GM12878 (cell line): ENCODE measurements around the gene CHST8. TPM values are rescaled to one million over a fixed set of nuclear protein-coding genes. Genes with fewer than 3 reads are reported as not detected.

Source experiments
- ATAC-seq: fragments of 200-7000 bp; cut with Tn5 transposase; 3 replicates; pipeline ENCODE4 v1.9.1; 2020; ENCODE audit warnings: mild to moderate bottlenecking, moderate library complexity
- BruUV-seq: library from RNA; stranded (reverse); fragments of 400-500 nt; replicated peaks from 2 replicates; lab custom pipeline; 2021; lab: Mats Ljungman, UMichigan
- CTCF ChIA-PET: fragments of 300-600 bp; sonication (Branson Sonifier 250); formaldehyde crosslinking; extraction: SDS; loops from one replicate; lab custom pipeline; 2021; ENCODE audit warnings: inconsistent platforms; lab: Yijun Ruan, JAX
- POLR2A ChIA-PET: fragments of 350-600 bp; formaldehyde crosslinking; extraction: SDS; loops from one replicate; lab custom pipeline; 2021; ENCODE audit warnings: inconsistent platforms; lab: Charles Lee
- RAD21 ChIA-PET: fragments of 300-600 bp; sonication (Branson Sonifier 250); formaldehyde crosslinking; loops from one replicate; lab custom pipeline; 2023; ENCODE audit warnings: antibody characterized with exemption; ENCODE audit not compliant: unreplicated experiment; lab: Charles Lee
- SMC1A ChIA-PET: fragments of 300-600 bp; sonication (Branson Sonifier 250); formaldehyde crosslinking; loops from one replicate; lab custom pipeline; 2023; ENCODE audit not compliant: unreplicated experiment, uncharacterized antibody; lab: Charles Lee
- DNase-seq: peaks from one replicate; pipeline ENCODE4 v3.0.0-alpha.2; 2011; ENCODE audit warnings: low read depth, low spot score
- FAIRE-seq: peaks from 3 replicates; lab custom pipeline; 2011; peaks lifted over from hg19 to GRCh38; lab: Jason Lieb, UNC
- H2AFZ ChIP-seq: 2 replicates; pipeline ENCODE4 v1.6.0; 2011; ENCODE audit warnings: low read depth, low read length, control low read depth; ENCODE audit not compliant: control insufficient read depth
- H3K27ac ChIP-seq: 2 replicates; pipeline ENCODE4 v1.5.1; 2011; ENCODE audit warnings: control low read depth; ENCODE audit not compliant: control insufficient read depth, insufficient read depth
- H3K27me3 ChIP-seq, 2 experiments: replicated peaks in 1 of 2; 2 replicates each; pipeline versions ENCODE4 v1.6.0 to v1.6.1; 2011; ENCODE audit warnings: low read length in 1 of 2; ENCODE audit not compliant: control insufficient read depth in 2 of 2, insufficient read depth in 2 of 2
- H3K36me3 ChIP-seq, 2 experiments: 2 replicates each; pipeline ENCODE4 v1.5.1; 2011; ENCODE audit warnings: low read length in 1 of 2; ENCODE audit not compliant: control insufficient read depth in 2 of 2, insufficient read depth in 2 of 2
- H3K4me1 ChIP-seq: 2 replicates; pipeline ENCODE4 v1.6.1; 2011; ENCODE audit warnings: mild to moderate bottlenecking, low read length, moderate library complexity, mixed read lengths; ENCODE audit not compliant: control insufficient read depth, insufficient read depth
- H3K4me2 ChIP-seq: 2 replicates; pipeline ENCODE4 v1.6.0; 2011; ENCODE audit warnings: control low read depth; ENCODE audit not compliant: control insufficient read depth, insufficient read depth
- H3K4me3 ChIP-seq: fragments of 200-600 bp; sonication (generic); 2 replicates; pipeline ENCODE4 v1.5.1; 2016
- H3K79me2 ChIP-seq: 2 replicates; pipeline ENCODE4 v1.6.0; 2011; ENCODE audit warnings: low read length; ENCODE audit not compliant: control insufficient read depth, insufficient read depth
- H3K9ac ChIP-seq: 2 replicates; pipeline ENCODE4 v1.8.0; 2011; ENCODE audit warnings: low read length, control low read depth, mixed read lengths; ENCODE audit not compliant: control insufficient read depth, insufficient read depth
- H3K9me3 ChIP-seq: replicated peaks from 3 replicates; pipeline ENCODE4 v1.5.1; 2011; ENCODE audit warnings: mild to moderate bottlenecking, low read length; ENCODE audit not compliant: control insufficient read depth, insufficient read depth
- H4K20me1 ChIP-seq: 2 replicates; pipeline ENCODE4 v1.6.0; 2011; ENCODE audit not compliant: control insufficient read depth, insufficient read depth
- ASH2L ChIP-seq: fragments of 300-600, 200-600 bp; sonication (generic); IDR thresholded peaks from 2 replicates; pipeline ENCODE4 v1.6.1; 2017; ENCODE audit warnings: low read depth, mild to moderate bottlenecking, borderline replicate concordance
- CBX5 ChIP-seq: sonication (generic); IDR thresholded peaks from 2 replicates; pipeline ENCODE4 v1.6.1; 2016; ENCODE audit warnings: low read depth, moderate library complexity, mild to moderate bottlenecking, inconsistent platforms
- FOS ChIP-seq: IDR thresholded peaks from 3 replicates; pipeline ENCODE4 v1.6.1; 2011; ENCODE audit warnings: borderline replicate concordance; ENCODE audit not compliant: insufficient read length; ENCODE audit errors: extremely low read depth
- KLF5 ChIP-seq: fragments of 450-650 bp; IDR thresholded peaks from 2 replicates; pipeline ENCODE4 v1.6.1; 2014; ENCODE audit warnings: mild to moderate bottlenecking; ENCODE audit not compliant: partially characterized antibody
- POU2F2 ChIP-seq: IDR thresholded peaks from 3 replicates; pipeline ENCODE4 v1.6.1; 2011; ENCODE audit warnings: low read depth, mild to moderate bottlenecking, low read length, borderline replicate concordance
- SIX5 ChIP-seq: IDR thresholded peaks from 2 replicates; pipeline ENCODE4 v1.6.1; 2011; ENCODE audit warnings: mild to moderate bottlenecking, low read depth, low read length, moderate library complexity; ENCODE audit not compliant: severe bottlenecking
- SMAD1 ChIP-seq: fragments of 450-650 bp; IDR thresholded peaks from 2 replicates; pipeline ENCODE4 v1.6.1; 2018; ENCODE audit warnings: mild to moderate bottlenecking, low read depth; ENCODE audit not compliant: partially characterized antibody
- TCF12 ChIP-seq: IDR thresholded peaks from 2 replicates; pipeline ENCODE4 v1.6.1; 2011; ENCODE audit warnings: low read depth, mild to moderate bottlenecking, low read length
- WRNIP1 ChIP-seq: IDR thresholded peaks from 2 replicates; pipeline ENCODE4 v1.6.1; 2011; ENCODE audit warnings: low read depth, low read length, improper control_type of control experiment, borderline replicate concordance
- ZNF24 ChIP-seq: fragments of 450-650 bp; IDR thresholded peaks from 2 replicates; pipeline ENCODE4 v1.6.1; 2017; ENCODE audit warnings: antibody characterized with exemption, mild to moderate bottlenecking
- WGBS: methylation state at CpG from one replicate; pipeline ENCODE4 v1.1.6; 2016; ENCODE audit warnings: low lambda C conversion rate; ENCODE audit not compliant: insufficient replicate concordance, insufficient coverage; ENCODE audit errors: missing lambda C conversion rate; 5-methylcytosine and 5-hydroxymethylcytosine counted together
- in situ Hi-C: fragments of 300-500 bp; cut with MboI; formaldehyde crosslinking; loops from 9 replicates; pipeline ENCODE4 v1.14.3; 2018; ENCODE audit warnings: mixed read lengths
- intact Hi-C: fragments of 100-400 bp; cut with micrococcal nuclease; formaldehyde crosslinking; loops from one replicate; pipeline ENCODE4 v1.14.2; 2022; ENCODE audit not compliant: unreplicated experiment
- polyA plus RNA-seq, 11 experiments: library from polyadenylated mRNA; depleted of rRNA in 4 of 11; unstranded in 6 of 11; stranded (reverse) in 5 of 11; fragments of >200 nt; fragmentation: Nextera tagmentation in 4 of 11; fragmentation: Illumina TruSeq in 1 of 11; extraction: Ambion mirVana in 4 of 11; extraction: Trizol in 1 of 11; gene quantifications; 1 replicate in 1 of 11; 2 replicates in 10 of 11; pipeline versions ENCODE4 v1.2.1 to v1.2.3, GENCODE V29; 2011 to 2016; ENCODE audit warnings: inconsistent platforms in 2 of 11, missing spikeins in 2 of 11, low read depth in 1 of 11
- total RNA-seq, 4 experiments: library from RNA; depleted of rRNA in 3 of 4; stranded (reverse); fragments of >200 nt in 3 of 4; fragmentation: Illumina TruSeq in 1 of 4; extraction: Trizol in 1 of 4; gene quantifications; 2 replicates each; pipeline versions ENCODE4 v1.2.1 to v1.2.3, GENCODE V29; 2013 to 2021
- TF ChIP-seq, protein P1 (sequence below): IDR thresholded peaks from 2 replicates; pipeline ENCODE4 v1.6.1; 2011; ENCODE audit warnings: mild to moderate bottlenecking, low read depth, low read length, moderate library complexity; ENCODE audit not compliant: insufficient replicate concordance

The CHST8 gene
- total and polyA plus RNA-seq, 10 of the 15 experiments (the other 5 are each of a cell fraction or from before 2014, with no cell fraction given): 0.06 TPM; not detected in 9

DNA sequence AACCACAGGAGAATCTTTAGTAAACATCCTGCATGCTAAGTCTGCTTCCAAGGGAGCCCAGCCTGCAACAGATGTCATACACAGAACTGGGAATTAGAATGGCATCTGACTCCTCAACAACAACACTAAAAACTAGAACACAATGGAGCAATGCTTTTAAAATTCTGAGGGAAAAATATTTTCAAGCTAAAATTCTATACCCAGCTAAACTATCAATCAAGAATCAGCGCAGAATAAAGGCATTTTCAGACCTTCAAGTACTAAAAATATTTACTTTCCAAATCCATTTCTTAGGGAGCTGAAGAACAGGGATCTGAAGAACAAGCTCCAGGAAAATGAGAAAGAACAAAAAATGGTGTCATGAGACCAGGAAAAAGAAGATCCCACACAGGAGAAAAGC, 46.9 kb upstream of the CHST8 start:
- Histone ChIP-seq H3K36me3 (no peaks in the 10 kb centered on the region), H3K27me3 (no peaks in the 10 kb centered on the region), H2AFZ (no peak overlapping the region), H4K20me1 (no peaks in the 10 kb centered on the region), H3K4me1 (no peaks in the 10 kb centered on the region), H3K4me2 (no peak overlapping the region), H3K9ac (no peak overlapping the region), H3K79me2 (no peaks in the 10 kb centered on the region), H3K9me3 (no peaks in the 10 kb centered on the region; the same call in 2 of the 3 replicates), H3K4me3 (no peak overlapping the region), H3K27ac (no peak overlapping the region)
- ChIA-PET SMC1A (no interaction called here), POLR2A (no interaction called here), CTCF (no interaction called here), RAD21 (no interaction called here)
- in situ Hi-C loops: no loop called here
- no peak for FAIRE-seq
- BruUV-seq: no TSS peak
- WGBS: 21% methylated on average over 1 of the region's 1 CpG
- no peak for ATAC-seq
- intact Hi-C loops: no loop called here
- no peak for DNase-seq
- TF ChIP-seq SIX5 (no peak), CBX5 (no peak), TCF12 (no peak), ASH2L (no peak), SMAD1 (no peak), WRNIP1 (no peak), ZNF24 (no peak), FOS (no peak), KLF5 (no peak), POU2F2 (no peak)
- TF ChIP-seq, protein P1, sequence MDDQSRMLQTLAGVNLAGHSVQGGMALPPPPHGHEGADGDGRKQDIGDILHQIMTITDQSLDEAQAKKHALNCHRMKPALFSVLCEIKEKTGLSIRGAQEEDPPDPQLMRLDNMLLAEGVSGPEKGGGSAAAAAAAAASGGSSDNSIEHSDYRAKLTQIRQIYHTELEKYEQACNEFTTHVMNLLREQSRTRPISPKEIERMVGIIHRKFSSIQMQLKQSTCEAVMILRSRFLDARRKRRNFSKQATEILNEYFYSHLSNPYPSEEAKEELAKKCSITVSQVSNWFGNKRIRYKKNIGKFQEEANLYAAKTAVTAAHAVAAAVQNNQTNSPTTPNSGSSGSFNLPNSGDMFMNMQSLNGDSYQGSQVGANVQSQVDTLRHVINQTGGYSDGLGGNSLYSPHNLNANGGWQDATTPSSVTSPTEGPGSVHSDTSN: no peak
